Activated effector memory CD4-positive, alpha-beta T cell treated with Interleukin-2 at 50 U/mL for 16 hours (primary cell): ENCODE measurements around the gene EFL1.
A peak's percentile ranks its signal among the peaks of the same experiment; 100 is the strongest.
"Not testable (repeated sequence)": the region's sequence is repeated elsewhere in the genome, so short reads cannot be mapped to it uniquely, and the experiment has no call there.

ENCODE experiments used
- DNase-seq: peaks from one replicate; pipeline ENCODE4 v3.0.0-alpha.2; 2020

EFL1 gene

GRCh38 chr15:82262422-82263026, at the start of gene EFL1, which contains the start of gene SAXO2:
Gene EFL1, minus strand, starts transcription at chr15:82262734. Its CDS starts 956 bp downstream, at chr15:82261778.
Gene SAXO2, plus strand, starts transcription at chr15:82262818. Its CDS starts 62 bp downstream, at chr15:82262880.
- peak; percentile 84 for DNase-seq

- not testable (repeated sequence) for DNase-seq
Measured at GRCh38 chr15:82311321-82311720, 48.8 kb upstream of the EFL1 start.

- no peak for DNase-seq
Measured at GRCh38 chr15:82309802-82310201, 47.3 kb upstream of the EFL1 start.

- no peak for DNase-seq
Measured at GRCh38 chr15:82307714-82308081, 45.2 kb upstream of the EFL1 start.

GRCh38 chr15:82306791-82307713, 44.5 kb upstream of the EFL1 start:
- DNase-seq: no peak

- DNase-seq: no peak
Measured at GRCh38 chr15:82305621-82306048, 43.1 kb upstream of the EFL1 start.

- DNase-seq: no peak
Measured at GRCh38 chr15:82304778-82305090, 42.2 kb upstream of the EFL1 start.

- DNase-seq: no peak
Measured at GRCh38 chr15:82303956-82304777, 41.6 kb upstream of the EFL1 start.

- DNase-seq: no peak
Measured at GRCh38 chr15:82301296-82302016, 38.9 kb upstream of the EFL1 start.

- DNase-seq: no peak
Measured at GRCh38 chr15:82300883-82301282, 38.3 kb upstream of the EFL1 start.

- not testable (repeated sequence) for DNase-seq
Measured at GRCh38 chr15:82300326-82300725, 37.8 kb upstream of the EFL1 start.

- not testable (repeated sequence) for DNase-seq
Measured at GRCh38 chr15:82299511-82299914, 37.0 kb upstream of the EFL1 start.

- DNase-seq: peak; percentile 63
Measured at GRCh38 chr15:82298520-82298919, 36.0 kb upstream of the EFL1 start.

- no peak for DNase-seq
Measured at GRCh38 chr15:82298032-82298431, 35.5 kb upstream of the EFL1 start.

- no peak for DNase-seq
Measured at GRCh38 chr15:82297546-82297945, 35.0 kb upstream of the EFL1 start.

GRCh38 chr15:82294061-82294690, 31.6 kb upstream of the EFL1 start:
- DNase-seq: no peak

GRCh38 chr15:82292271-82292670, 29.7 kb upstream of the EFL1 start:
- DNase-seq: no peak

GRCh38 chr15:82288202-82288601, 25.7 kb upstream of the EFL1 start:
- DNase-seq: not testable (repeated sequence)

- not testable (repeated sequence) for DNase-seq
Measured at GRCh38 chr15:82286475-82286874, 23.9 kb upstream of the EFL1 start.

- not testable (repeated sequence) for DNase-seq
Measured at GRCh38 chr15:82284381-82284780, 21.8 kb upstream of the EFL1 start.

- not testable (repeated sequence) for DNase-seq
Measured at GRCh38 chr15:82282386-82282785, 19.9 kb upstream of the EFL1 start.

- DNase-seq: not testable (repeated sequence)
Measured at GRCh38 chr15:82281276-82281675, 18.7 kb upstream of the EFL1 start.
